GM21723 (cell line): Measurements from ENCODE around the gene MFSD12.
"Not testable (repeated sequence)": the region's sequence is repeated elsewhere in the genome, so short reads cannot be mapped to it uniquely, and the experiment has no call there.

Experiments used
- ATAC-seq: cut with Tn5 transposase; IDR thresholded peaks from one replicate; pipeline ENCODE4 v1.9.1; 2021; ENCODE audit warnings: mild to moderate bottlenecking, moderate library complexity; ENCODE audit not compliant: unreplicated experiment

Gene MFSD12

DNA sequence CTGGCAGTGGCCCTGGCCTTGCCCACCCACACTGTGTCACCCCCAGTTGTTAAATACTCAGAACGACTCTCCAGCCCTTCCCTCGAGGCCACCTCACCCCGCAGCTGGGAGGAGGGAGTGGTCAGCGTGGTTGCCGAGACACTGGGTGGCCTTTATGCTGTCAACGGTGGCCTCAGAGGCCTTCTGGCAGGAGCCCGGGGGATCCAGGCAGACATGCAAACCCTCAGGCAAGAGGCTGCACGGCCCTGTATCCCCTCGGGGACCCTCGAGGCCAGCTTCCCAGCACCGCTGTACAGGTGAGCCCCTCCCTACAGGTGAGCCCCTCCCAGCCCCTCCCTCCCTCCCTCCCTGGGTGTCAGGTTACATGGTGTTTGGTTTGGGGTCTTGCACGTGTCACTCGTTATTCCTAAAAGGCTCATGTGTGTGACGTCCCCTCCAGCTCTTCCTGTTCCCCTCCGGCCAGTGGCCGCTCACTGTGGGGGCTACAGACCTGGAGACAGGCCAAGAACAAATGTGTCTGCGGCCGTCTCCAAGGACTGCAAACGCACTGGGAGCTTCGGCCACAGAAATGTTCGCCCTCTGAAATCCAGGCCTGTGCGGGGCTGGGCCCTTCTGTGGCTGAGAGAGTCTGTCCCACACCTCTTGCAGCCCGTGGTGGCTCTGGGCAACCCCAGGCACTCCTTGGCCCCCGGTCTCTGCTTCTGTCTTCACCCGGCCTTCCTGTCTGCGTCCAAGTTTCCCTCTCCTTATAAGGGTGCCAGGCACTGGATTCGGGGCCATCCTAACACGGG lies 18.2 kb downstream of the MFSD12 start, which contains the start of gene TEKTIP1:
Gene TEKTIP1 (plus strand): TSS at position 210 of the 791 bp plus-strand sequence. CDS start 4 bp downstream, at position 214.
- no peak for ATAC-seq

- ATAC-seq: no peak
Observed at GRCh38 chr19:3538258-3538929, 19.0 kb downstream of the MFSD12 start.

DNA sequence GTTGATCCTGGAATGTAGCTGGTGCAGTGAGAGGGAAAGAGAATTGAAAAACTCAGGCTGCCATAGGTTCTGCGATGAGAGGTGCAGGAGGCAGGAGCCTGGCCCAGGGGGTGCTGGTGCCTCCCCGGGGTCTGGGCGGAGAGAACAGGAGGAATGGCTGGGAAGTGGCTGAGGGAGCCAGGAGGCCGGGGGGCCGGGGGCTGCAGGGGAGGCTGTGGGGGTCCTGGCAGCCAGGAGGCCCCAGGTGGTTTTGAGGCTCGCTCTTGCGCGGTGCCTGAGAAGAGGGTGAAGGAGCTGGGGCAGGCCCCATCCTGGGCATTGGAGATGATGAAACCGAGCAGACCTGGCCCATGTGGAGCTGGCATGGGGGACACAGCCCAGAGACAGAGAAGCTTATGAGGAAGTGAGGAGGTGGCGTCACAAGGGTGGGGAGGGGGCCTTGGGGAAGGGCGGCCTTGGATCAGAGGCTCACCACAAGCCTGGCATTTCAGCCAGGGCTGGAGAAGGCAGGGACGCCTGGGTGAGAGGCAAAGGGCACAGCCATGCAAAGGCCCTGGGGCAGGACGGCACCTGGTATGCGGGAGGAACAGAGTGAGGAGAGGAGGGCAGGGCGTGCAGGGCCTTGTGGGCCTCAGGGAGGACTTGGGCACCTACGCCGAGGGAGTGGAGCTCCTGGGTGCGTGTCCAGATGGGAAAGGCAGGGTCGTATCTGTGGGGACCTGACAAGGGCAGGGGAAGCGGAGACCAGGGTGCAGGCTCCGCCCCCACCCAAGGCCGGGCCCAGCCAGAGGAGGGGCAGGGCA lies 19.7 kb downstream of the MFSD12 start:
- no peak for ATAC-seq

DNA sequence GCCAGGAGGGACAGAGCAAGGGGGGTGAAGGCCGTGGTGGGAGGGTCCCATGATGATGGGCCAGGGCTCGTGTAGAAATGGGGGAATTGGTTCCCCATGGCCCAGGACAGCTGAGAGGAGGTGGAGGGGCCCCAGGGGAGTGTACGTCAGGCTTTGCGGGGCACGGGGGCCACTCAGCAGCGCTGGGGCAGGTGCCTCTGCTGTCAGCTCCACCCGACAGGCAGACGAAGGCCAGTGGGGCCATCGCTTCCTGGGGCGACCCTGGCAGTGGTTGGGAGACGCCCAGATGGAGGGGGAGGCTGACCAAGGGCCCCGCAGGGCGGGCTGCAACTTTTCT lies 20.3 kb downstream of the MFSD12 start:
- ATAC-seq: no peak

DNA sequence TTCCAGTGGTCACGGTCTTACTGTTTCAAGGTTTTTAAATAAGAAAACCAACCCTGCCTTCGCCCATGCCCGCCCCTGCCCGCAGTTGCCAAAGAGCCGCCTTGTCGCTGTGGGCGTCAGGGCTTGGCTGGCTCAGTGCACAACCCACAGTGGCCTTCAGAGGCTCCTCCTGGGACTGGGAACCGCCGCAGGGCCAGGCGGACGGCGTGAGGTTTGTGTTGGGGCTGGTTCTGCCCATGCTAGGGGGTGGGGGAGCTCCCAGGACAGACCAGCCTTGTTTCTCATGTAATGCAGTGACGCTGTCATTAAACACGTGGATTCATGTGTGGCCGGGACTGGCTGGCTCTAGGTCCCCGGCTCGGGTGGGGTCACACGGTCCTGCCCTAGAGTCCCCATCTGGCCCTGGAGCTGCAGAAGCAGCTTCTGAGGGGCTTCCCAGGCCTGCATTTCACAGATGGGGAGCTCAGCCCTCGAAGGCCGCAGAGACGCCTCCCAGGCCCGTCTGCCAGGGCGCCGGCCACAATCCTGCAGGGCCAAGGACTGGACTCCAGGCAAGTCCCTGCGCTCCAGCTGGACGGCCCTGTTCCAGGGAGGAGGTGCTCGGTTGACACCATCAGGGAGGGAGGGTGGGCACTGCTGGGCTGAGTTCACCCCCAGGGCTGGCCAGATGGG lies 20.8 kb downstream of the MFSD12 start:
- no peak for ATAC-seq

DNA sequence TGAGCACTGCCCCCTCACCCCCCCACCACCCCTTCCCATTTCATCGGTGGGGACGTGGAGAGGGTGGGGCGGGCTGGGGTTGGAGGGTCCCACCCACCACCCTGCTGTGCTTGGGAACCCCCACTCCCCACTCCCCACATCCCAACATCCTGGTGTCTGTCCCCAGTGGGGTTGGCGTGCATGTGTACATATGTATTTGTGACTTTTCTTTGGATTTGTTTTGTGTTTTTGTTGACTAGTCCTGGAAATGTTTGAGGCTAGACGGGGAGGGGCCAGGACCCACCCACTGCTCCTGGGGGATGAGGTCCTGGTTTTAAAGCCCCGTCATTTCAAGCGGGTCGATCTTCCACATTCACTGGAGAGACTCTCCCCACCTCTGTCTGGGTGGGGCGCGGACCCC lies 21.4 kb downstream of the MFSD12 start:
- no peak for ATAC-seq

GRCh38 chr19:3535563-3535965 lies 21.8 kb downstream of the MFSD12 start:
- no peak for ATAC-seq

DNA sequence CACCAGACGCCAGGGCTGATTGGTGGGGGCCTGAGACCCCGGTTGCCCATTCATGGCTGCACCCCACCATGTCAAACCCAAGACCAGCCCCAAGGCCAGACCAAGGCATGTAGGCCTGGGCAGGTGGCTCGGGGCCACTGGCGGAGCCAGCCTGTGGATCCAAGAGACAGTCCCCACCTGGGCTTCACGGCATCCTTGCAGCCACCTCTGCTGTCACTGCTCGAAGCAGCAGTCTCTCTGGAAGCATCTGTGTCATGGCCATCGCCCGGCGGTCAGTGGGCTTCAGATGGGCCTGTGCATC lies 22.2 kb downstream of the MFSD12 start:
- ATAC-seq: no peak

GRCh38 chr19:3534375-3535234 lies 22.8 kb downstream of the MFSD12 start:
- ATAC-seq: no peak

- no peak for ATAC-seq
Observed at GRCh38 chr19:3533563-3534216, 23.7 kb downstream of the MFSD12 start.

DNA sequence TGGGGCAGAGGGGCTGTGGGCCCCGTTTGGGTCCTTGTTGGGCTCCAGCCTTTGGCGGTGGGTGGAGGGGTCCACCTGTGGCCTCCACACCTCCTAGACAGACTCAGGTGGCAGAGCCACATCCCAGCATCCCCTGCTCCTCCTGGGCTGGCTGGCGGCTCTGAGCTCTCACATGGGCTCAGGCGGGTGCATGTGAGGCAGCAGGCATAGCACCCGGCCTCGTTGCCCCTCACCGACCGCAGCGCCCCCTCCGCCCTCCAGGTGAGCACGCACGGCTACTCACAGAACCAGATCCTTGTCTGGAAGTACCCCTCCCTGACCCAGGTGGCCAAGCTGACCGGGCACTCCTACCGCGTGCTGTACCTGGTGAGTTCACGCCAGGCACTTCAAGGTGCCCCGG lies 24.4 kb downstream of the MFSD12 start:
- ATAC-seq: no peak

GRCh38 chr19:3532154-3532786 lies 25.1 kb downstream of the MFSD12 start:
- ATAC-seq: no peak

DNA sequence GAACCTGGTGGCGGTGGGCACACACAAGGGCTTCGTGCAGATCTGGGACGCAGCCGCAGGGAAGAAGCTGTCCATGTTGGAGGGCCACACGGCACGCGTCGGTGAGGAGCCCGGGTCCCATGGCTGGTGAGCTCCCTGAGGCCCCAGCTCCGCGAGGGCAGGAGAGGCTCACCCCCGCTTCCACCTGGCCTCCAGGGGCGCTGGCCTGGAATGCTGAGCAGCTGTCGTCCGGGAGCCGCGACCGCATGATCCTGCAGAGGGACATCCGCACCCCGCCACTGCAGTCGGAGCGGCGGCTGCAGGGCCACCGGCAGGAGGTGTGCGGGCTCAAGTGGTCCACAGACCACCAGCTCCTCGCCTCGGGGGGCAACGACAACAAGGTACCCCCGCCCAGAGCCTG lies 25.7 kb downstream of the MFSD12 start:
- no peak for ATAC-seq

- no peak for ATAC-seq
Observed at GRCh38 chr19:3530389-3530788, 27.0 kb downstream of the MFSD12 start.

GRCh38 chr19:3529299-3529698 lies 28.1 kb downstream of the MFSD12 start:
- ATAC-seq: not testable (repeated sequence)

GRCh38 chr19:3528539-3529211 lies 28.7 kb downstream of the MFSD12 start:
- no peak for ATAC-seq

GRCh38 chr19:3528080-3528479 lies 29.3 kb downstream of the MFSD12 start:
- no peak for ATAC-seq

DNA sequence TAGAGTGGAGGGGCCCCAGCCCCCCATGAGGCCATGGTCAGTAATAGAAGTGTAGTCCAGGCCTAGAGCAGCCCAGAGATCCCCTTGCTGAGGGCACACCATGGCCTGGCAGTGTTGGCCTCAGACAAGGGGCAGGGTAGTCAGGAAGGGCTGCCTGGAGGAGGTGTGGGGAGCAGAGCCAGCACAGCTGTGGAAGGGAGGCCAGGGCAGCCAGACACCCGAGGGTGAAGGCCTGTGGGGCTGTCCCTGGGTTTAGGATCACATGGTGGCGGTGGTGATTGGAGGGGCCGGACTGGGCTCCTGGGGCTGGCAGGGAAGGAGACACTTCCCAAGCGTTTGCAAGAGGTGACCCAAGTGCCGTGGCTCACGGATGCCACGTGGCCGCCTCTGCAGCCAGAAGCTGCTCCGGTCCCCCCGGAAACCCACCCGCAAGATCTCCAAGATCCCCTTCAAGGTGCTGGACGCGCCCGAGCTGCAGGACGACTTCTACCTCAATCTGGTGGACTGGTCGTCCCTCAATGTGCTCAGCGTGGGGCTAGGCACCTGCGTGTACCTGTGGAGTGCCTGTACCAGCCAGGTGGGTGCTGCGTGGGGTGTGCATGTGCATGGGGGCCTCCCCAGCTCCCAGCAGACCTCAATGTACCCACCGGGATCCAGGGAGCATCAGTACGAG lies 30.0 kb downstream of the MFSD12 start:
- no peak for ATAC-seq
